IMR-90 (cell line): Measurements from ENCODE around the gene CERS6.

Experiments used
- BHLHE40 ChIP-seq: fragments of 150-350 bp; IDR thresholded peaks from 2 replicates; pipeline ENCODE4 v1.6.1; 2016; ENCODE audit warnings: mild to moderate bottlenecking, low read depth, low read length
- CEBPB ChIP-seq: IDR thresholded peaks from 2 replicates; pipeline ENCODE4 v1.6.1; 2012; ENCODE audit warnings: low read depth, low read length, improper control_type of control experiment
- CTCF ChIP-seq: conservative IDR thresholded peaks from 2 replicates; pipeline ENCODE4 v1.5.1; 2012; ENCODE audit warnings: mild to moderate bottlenecking, low read depth, low read length, improper control_type of control experiment
- FOS ChIP-seq: fragments of 150-350 bp; IDR thresholded peaks from 2 replicates; pipeline ENCODE4 v1.6.1; 2016; ENCODE audit warnings: low read depth, low read length
- MXI1 ChIP-seq: IDR thresholded peaks from 2 replicates; pipeline ENCODE4 v1.6.1; 2012; ENCODE audit warnings: low read depth, mild to moderate bottlenecking, low read length, moderate library complexity, borderline replicate concordance

GRCh38 chr2:168524005-168524404 is 67.9 kb downstream of the CERS6 start:
- no peak for TF ChIP-seq CTCF
- TF ChIP-seq CEBPB, result no peak
- no peak for TF ChIP-seq BHLHE40
- TF ChIP-seq MXI1, result no peak
- TF ChIP-seq FOS, result no peak
